Stimulated activated CD4-positive, alpha-beta T cell treated with anti-CD3 and anti-CD28 coated beads, TNF-alpha, amount 100 ng/mL, for 1 hour (primary cell): ENCODE data around the gene BATF.

Source experiments
- DNase-seq, 3 donors: peaks; one replicate each; pipeline ENCODE4 v3.0.0-alpha.2; 2020; ENCODE audit warnings: low read depth in 3 of 3, low spot score in 1 of 3

The BATF gene

GRCh38 chr14:75591987-75592575 lies 69.8 kb downstream of the BATF start:
- no peak for DNase-seq

- no peak for DNase-seq
Measured at GRCh38 chr14:75595226-75595625, 73.0 kb downstream of the BATF start.
